ENCODE data around the gene NKX3-2. TPM values are rescaled to one million over a fixed set of nuclear protein-coding genes. Genes with fewer than 3 reads are reported as not detected.

NKX3-2 gene
- total RNA-seq, 1 experiment from 2014 or later, result 0.76 TPM

DNA sequence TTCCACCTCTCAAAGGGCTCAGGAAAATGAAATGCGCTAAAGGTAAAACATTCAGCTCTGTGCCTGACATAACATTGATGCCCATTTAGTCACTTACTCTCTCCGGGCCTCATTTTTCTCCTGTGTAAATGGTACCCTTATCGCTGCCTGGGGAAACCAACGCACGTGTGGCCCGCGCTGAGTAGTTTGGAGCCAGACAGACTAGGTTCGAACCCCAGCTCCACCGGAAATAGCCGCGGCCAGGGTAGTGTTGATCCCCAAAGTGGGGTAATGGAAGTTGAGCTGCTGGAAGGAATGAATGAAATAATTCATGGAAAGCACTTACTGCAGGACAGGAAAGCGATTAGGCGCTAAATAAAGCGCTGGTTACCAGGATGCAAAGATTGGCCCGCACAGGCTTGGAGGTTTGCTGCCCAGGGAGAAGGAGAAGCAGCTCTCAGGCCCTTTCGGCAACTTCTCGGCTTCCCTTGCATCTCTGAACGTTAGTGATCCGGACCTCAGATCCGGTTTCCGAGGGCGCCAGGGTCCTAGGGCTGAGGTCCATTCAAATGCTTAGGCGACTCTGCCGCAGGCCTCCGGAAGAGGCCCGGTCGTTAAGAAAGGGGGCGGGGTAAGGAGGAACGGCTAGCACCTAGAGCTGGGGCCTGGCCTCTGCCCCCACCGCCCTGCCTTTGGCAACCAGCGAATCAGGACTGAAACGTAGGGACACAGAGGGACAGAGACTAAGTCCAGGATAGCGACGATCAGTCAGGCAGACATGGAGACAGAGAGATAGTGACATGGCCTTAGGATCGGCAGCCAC is 13.3 kb downstream of the NKX3-2 start:
- Histone ChIP-seq H3K27me3 (ENCODE audit: control insufficient read depth, insufficient read depth, low read length) (peaks cover 96% of the 10 kb centered on the region), H3K4me3 (ENCODE audit: insufficient read depth, low read depth, low read length) (peak overlapping the region; percentile 10; the same call in 1 of the 2 replicates), H3K36me3 (replicated peaks; ENCODE audit: control insufficient read depth, insufficient read depth, low read length) (no peaks in the 10 kb centered on the region)
- DNase-seq, result peak; percentile 83

DNA sequence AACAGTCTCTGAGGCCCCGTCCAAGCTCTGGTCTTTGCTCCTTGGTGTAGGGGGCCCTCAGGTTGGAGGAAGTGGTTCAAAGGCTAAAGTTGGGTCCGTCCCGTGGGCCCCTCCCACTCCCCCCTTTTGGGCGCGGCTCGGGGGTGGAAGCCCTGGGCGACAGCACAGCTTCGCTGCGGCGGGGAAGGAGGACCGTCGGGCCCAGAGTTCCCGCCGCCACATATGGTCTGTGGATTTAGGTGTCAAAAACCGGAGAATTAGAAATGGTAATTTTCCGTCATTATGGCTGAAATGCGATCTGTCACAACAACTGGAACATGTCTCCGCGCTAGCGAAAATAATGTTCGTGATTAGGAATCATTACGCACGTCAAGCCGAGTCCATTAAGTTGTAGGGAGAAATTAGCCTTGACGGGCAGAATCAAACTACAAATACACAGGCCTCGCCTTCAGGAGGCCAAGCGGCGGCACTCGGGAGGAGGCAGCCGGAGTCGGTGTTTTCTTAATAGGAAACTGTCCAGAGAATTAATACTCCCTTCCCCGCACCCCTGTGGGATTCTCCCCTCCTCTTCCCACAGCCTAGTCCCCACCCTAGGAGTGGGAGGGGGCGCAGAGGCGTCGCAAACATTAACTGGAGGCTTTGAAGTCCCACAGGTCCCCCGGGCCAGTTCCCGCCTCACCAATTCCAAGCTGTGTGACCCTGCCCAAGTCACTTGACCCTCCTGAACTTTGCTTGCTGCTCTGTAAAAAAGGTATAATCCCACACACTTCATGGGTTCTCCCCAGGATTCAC is 15.0 kb downstream of the NKX3-2 start:
- DNase-seq, result peak; percentile 49
- Histone ChIP-seq H3K36me3 (replicated peaks; ENCODE audit: control insufficient read depth, insufficient read depth, low read length) (no peaks in the 10 kb centered on the region), H3K4me3 (ENCODE audit: insufficient read depth, low read depth, low read length) (no peak overlapping the region), H3K27me3 (ENCODE audit: control insufficient read depth, insufficient read depth, low read length) (peaks cover 96% of the 10 kb centered on the region)

DNA sequence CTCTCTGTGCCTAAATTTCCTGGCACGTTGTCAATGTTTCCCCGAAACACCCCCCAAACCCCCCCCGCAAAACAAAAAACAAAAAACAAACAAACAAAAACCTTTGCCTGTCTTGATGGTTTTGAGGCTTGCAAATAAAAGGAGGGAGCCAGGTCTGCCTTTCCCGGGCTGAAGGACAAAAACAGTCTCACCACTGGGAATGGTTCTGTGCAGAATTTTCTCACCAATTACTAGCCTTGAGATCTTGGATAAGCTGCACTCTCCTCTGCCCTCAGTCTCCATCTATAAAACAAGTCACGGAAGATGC is 15.5 kb downstream of the NKX3-2 start:
- no peak for DNase-seq
- peaks cover 96% of the 10 kb centered on the region for H3K27me3 ChIP-seq (ENCODE audit: control insufficient read depth, insufficient read depth, low read length)
- H3K4me3 ChIP-seq (ENCODE audit: insufficient read depth, low read depth, low read length), result no peak overlapping the region
- H3K36me3 ChIP-seq (replicated peaks; ENCODE audit: control insufficient read depth, insufficient read depth, low read length), result no peaks in the 10 kb centered on the region

DNA sequence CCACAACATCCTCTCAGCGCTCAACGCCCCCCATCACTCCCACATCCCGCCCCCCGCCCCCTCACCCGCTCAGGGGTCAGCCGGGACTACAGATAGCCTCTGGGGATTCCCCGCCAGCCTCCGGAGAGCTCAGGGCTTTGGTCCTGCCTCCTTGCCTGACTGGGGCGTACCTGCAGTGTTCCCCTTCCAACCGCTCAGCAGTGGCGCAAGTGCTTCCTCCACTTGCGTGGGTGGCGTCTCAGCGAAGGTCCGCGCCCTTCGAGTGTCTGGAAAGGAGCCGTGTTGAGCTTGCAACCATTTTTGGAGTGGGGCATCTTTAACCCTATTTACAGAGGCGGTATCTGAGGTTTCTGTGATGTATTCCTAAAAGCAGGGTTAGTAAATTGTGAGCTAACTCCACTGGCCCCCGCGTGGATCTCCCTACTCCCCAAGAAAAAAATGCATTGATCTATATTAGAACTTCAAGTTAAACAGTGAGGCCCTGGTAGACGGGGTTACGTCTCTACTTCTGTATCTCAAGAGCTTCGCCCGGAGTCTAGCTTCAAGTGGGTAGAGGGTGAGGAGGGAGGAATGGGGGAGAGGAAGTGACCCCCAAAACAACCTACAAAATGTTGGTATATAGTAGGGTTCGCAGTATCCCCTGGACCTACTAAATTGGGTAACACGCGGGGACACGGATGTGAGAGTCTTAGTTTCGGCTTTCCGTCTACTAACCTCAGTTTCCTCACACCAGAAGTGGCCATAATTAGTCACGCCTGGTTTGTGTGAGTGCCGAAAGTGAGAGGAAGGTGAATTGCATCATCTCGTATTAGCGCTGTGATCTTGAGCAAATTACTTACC is 16.1 kb downstream of the NKX3-2 start:
- H3K36me3 ChIP-seq (replicated peaks; ENCODE audit: control insufficient read depth, insufficient read depth, low read length), result no peaks in the 10 kb centered on the region
- H3K27me3 ChIP-seq (ENCODE audit: control insufficient read depth, insufficient read depth, low read length), result peaks cover 96% of the 10 kb centered on the region
- H3K4me3 ChIP-seq (ENCODE audit: insufficient read depth, low read depth, low read length), result no peak overlapping the region
- DNase-seq, result peak; percentile 82

DNA sequence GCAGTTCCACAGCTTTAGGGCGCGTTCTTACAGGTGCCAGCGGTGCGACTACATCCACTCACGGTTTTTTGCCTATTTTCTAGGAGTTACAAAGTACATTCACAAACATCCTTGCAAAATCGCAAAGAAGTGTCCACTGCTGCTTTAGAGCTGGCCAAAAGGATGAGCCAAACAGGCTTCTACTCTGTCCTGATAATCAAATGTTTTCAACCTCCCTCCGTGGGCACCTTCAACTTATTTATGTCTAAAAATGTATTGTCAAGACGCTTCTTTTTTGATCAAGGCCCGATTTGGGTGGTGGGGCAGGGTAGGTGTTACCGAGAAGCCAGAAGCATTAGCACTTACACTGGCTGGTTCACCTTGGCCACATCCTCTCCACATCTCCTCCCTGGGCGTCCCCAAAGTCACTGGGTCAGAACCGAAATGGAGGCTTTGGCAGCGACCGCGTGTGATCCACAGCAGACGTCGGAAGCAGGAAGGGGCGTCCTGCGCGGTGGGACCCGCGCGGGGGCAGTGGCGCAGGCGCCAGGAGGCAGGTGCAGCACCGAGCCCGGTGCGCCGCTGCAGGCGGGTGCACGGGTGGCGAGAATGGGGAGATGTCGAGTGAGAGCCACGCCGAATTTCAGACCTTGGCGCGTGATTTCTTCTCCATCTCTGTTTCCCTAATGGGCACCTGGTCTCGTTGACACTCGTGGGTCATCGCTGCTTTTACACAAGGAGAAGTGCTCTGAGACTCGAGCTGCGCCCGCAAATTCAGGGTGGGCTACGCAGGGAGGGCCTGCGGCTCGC is 16.9 kb downstream of the NKX3-2 start:
- Histone ChIP-seq H3K27me3 (ENCODE audit: control insufficient read depth, insufficient read depth, low read length) (peaks cover 96% of the 10 kb centered on the region), H3K36me3 (replicated peaks; ENCODE audit: control insufficient read depth, insufficient read depth, low read length) (no peaks in the 10 kb centered on the region), H3K4me3 (ENCODE audit: insufficient read depth, low read depth, low read length) (no peak overlapping the region)
- DNase-seq, result peak; percentile 60

DNA sequence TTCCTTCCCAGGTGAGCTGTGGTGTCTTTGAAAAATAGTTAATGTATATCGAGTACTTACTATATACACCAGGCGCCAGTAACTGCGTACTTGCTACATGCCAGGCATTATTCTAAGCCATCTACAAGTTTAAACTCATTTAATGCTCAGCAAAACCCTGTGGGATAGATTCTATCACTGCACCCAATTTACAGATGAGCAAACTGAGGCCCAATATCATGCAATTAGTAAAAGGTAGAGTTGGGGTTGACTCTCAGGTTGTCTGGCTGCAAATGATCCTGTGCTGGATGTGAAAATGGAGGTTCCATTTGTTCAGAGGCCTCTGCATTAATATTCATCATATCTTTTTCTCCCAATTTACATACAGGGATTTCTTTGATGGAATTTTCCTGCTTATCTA is 17.6 kb downstream of the NKX3-2 start:
- no peaks in the 10 kb centered on the region for H3K36me3 ChIP-seq (replicated peaks; ENCODE audit: control insufficient read depth, insufficient read depth, low read length)
- no peak overlapping the region for H3K4me3 ChIP-seq (ENCODE audit: insufficient read depth, low read depth, low read length)
- no peak for DNase-seq
- peaks cover 97% of the 10 kb centered on the region for H3K27me3 ChIP-seq (ENCODE audit: control insufficient read depth, insufficient read depth, low read length)

DNA sequence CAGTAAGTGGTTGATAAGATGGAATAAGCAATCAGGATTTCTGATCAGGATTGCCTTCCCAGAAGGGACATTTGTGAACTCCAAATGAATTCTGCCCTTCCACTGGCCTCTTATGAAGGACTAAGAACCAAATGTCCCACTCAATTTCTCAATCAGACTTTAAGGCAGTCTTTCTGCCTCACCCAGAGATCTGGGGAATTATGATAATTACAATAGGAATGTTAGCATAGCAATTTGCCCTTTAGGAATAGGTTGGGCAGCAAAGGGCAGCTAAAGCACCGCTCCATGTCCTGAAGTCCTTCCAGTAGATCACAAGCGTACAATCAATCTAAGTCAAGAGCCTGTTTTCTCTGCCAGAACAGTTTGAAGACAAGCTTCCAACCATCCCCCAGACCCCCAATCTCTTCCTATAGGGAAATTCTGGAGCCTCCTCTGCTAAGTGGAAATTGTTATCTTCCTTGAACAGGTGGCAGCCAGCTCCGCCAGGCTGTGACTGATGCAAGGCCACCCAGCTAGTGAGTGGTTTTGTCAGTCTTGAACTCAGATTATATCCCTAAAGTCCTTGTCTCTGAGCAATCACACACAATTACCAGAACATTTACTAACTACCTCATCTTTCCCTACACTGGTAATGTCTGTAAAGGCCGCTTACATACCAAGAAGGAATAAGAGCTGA is 18.6 kb downstream of the NKX3-2 start:
- peak; percentile 26 for DNase-seq
- Histone ChIP-seq H3K27me3 (ENCODE audit: control insufficient read depth, insufficient read depth, low read length) (peaks cover 99% of the 10 kb centered on the region), H3K4me3 (ENCODE audit: insufficient read depth, low read depth, low read length) (no peak overlapping the region), H3K36me3 (replicated peaks; ENCODE audit: control insufficient read depth, insufficient read depth, low read length) (no peaks in the 10 kb centered on the region)

DNA sequence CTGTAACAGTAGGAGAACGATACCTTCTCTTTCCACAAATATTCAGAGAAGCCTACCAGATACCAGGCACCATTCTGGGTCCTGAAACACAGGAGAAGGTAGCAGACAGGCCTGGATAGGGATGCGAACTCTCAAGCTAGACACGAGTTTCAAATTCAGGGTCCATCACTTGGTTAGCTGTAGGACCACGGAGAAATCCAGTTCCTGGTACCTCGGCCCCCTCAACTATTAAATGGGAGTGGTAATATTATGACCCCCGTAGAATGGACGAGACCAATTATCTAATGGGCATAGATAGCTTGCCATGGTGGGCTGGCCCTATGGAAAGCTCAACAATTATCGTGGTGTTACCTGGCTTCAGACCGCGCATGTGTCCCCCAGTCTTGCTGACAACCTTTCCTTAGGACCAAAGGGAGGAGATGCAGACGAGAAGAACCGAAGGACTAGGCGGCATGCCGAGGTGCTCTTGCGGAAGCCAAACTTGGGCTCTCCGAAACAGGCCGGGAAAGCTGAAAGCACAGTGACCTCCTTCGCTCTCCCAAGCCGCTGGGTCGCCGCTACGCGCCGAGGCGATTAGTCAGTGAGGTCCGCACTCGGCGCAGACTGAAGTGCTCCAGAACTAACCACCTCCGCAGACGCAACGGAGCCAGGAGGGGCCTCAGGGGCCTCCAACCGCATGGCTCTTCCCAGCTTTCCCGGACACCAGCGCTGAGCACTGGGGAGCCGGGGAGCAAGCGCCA is 19.6 kb downstream of the NKX3-2 start:
- Histone ChIP-seq H3K36me3 (replicated peaks; ENCODE audit: control insufficient read depth, insufficient read depth, low read length) (no peaks in the 10 kb centered on the region), H3K4me3 (ENCODE audit: insufficient read depth, low read depth, low read length) (no peak overlapping the region), H3K27me3 (ENCODE audit: control insufficient read depth, insufficient read depth, low read length) (peaks cover 91% of the 10 kb centered on the region)
- peak; percentile 76 for DNase-seq

DNA sequence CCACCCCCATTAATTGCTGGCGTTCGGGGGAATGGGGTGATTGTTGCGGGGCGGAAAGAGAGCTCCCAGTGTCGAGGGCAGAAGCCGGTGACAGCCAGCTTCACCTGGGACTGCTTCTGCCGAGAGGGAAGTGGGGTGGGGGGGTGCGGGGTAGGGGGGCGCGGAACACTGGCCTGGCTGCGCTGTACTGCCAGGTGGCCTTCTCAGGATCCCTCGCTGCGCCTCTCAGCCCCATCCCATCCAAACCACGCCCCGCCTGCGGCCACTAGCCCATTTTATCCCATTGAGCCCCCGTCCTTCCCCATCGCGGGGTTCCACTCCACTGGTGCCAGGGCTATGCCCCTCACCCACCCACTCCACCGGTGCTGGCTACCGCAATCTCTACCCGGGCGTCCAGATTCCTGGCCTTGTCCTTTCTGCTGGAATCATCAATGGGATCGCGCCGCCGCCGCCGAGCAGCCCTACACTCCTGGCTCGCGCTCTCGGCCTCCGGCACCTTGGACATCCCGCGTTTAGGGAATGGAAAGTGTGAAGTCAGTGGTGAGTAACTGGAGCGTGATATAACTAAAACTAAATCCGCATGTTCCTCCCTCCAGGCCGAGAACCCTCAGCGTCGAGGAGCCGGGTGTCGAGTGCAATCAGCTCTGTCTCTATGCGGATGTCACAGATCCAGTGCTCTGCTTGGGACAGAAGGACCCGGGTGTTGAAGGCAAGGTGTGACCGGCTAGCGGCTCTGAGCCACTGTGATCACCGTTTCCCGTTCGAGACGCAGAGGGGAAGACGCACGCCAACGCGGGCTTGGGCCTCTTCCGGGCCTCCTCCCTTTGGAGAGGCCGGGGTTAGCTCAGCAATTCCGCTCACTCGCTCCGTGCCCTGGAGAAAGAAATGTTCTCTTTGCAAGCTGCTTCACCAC is 20.5 kb downstream of the NKX3-2 start:
- DNase-seq, result peak; percentile 79

DNA sequence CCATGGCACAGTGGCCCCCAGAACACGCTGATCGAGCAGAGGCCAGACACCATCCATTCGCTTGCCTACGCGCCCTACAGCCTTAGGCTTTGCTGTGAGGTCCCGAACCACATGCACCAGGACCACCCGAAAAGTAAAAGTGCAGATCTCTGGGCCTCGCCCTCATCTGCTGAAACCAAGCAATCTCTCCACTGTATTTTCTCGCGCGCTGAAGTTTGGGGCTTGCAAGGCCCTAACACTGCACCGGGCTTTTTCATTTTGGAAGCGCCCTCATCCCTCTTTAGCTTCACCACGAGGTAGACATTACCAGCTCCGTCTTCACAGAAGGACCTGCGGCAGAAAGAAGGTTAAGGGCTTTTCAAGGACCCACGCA is 21.2 kb downstream of the NKX3-2 start:
- H3K36me3 ChIP-seq (replicated peaks; ENCODE audit: control insufficient read depth, insufficient read depth, low read length), result no peaks in the 10 kb centered on the region
- peaks cover 76% of the 10 kb centered on the region for H3K27me3 ChIP-seq (ENCODE audit: control insufficient read depth, insufficient read depth, low read length)
- no peak overlapping the region; the same call in 1 of the 2 replicates for H3K4me3 ChIP-seq (ENCODE audit: insufficient read depth, low read depth, low read length)
- DNase-seq, result no peak

More for the DNA sequence above, 20.5 kb downstream of the NKX3-2 start:
- Histone ChIP-seq H3K4me3 (ENCODE audit: insufficient read depth, low read depth, low read length) (no peak overlapping the region), H3K36me3 (replicated peaks; ENCODE audit: control insufficient read depth, insufficient read depth, low read length) (no peaks in the 10 kb centered on the region), H3K27me3 (ENCODE audit: control insufficient read depth, insufficient read depth, low read length) (peaks cover 83% of the 10 kb centered on the region)

DNA sequence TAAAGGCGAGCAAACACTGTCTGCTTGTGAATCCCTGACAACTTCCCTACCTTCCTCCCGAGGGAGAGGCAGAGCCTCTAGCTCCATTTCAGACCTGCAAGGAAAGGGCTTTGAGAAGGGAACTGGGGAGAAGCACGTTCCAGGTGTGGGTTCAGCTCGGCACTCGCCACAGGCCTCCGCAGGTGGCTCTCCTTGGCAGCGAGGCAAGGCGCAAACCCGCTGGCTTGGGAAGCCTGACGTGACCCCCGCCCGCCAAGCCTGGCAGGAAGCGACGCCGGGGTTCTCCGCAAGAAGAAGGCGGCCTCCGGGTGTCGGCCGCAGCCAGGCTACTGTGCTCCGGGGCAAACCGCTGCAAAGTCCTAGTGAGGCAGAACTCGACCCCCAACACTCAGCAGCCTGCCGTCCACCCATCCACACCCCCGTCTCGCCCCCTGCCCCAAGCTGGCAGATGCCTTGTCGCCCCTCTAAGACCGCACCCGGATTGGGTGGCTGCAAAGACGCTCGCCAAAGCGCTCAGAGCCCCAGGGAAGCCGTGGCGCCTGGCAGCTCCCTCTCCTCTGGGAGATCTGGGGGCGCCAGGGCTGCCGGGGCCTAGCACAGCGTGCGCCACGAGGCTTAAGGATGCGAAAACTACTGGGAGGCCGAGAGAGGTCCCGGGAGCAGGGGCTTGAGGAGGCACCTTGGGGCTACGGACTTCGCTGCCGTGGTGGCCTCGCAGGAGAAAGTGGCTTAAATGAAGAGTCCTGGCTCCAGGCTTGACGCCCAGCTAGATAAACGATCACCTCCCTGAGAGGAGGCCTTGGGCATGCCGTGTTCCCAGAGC is 21.8 kb downstream of the NKX3-2 start:
- DNase-seq, result peak; percentile 79
- Histone ChIP-seq H3K36me3 (replicated peaks; ENCODE audit: control insufficient read depth, insufficient read depth, low read length) (no peaks in the 10 kb centered on the region), H3K4me3 (ENCODE audit: insufficient read depth, low read depth, low read length) (peak overlapping the region; percentile 6; the same call in 1 of the 2 replicates), H3K27me3 (ENCODE audit: control insufficient read depth, insufficient read depth, low read length) (peaks cover 70% of the 10 kb centered on the region)

DNA sequence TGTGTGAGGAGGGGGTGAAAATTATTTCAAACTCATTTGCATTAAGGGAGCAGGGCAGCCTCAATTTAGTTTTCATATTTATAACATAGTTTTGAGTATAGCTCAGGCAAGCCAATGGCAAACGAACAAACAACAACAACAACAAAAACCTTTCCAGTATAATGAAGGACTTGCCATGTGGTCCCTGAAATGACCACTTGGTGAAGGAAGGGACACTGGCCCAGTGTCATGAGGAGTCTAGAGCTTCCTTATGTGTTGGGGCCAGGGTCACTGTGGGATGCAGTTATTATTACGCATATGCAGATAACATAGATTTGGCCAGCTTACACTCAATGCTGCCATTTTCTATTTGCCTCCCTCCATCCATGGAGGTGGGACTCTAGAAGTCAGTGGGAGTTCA is 23.3 kb downstream of the NKX3-2 start:
- H3K27me3 ChIP-seq (ENCODE audit: control insufficient read depth, insufficient read depth, low read length), result peaks cover 55% of the 10 kb centered on the region
- no peaks in the 10 kb centered on the region for H3K36me3 ChIP-seq (replicated peaks; ENCODE audit: control insufficient read depth, insufficient read depth, low read length)
- no peak overlapping the region for H3K4me3 ChIP-seq (ENCODE audit: insufficient read depth, low read depth, low read length)
- peak; percentile 13 for DNase-seq

Measured in H7 (cell line).